GM19324 (cell line): Measurements from ENCODE around the gene GAL3ST3.
"Not testable (repeated sequence)": the region's sequence is repeated elsewhere in the genome, so short reads cannot be mapped to it uniquely, and the experiment has no call there.

Experiments used
- ATAC-seq: cut with Tn5 transposase; IDR thresholded peaks from one replicate; pipeline ENCODE4 v1.9.1; 2021; ENCODE audit warnings: mild to moderate bottlenecking, moderate library complexity; ENCODE audit not compliant: unreplicated experiment, low FRiP score

The GAL3ST3 gene

DNA sequence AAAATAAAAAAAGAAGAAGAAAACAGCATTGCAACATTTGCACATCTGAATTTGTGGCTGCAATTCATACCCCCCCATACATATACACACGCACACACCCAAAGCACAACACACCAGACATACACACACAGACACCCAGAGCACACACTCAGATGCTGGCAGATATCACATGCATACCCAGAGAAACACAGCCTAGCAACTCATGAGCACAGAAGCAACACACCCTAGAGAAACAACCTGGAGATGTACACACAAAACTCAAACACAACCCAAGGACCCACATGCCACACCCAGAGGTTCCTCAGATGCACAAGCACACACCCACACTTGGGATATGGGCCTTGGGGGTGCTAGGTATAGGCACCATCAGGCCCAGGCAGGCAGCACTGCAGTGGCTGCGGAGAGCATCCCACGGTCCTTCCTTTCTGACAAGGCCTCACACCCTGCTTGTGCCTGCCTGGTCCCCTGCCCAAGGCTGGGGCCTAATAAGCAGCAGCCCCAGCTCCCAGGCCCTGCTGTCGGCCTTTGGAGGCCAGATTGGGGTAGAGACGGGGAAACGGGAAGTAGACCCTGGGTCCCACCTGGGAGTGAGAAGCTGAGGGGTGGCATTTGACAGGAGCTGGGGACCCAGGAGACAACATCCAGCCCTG is 34.0 kb downstream of the GAL3ST3 start:
- ATAC-seq, result no peak

DNA sequence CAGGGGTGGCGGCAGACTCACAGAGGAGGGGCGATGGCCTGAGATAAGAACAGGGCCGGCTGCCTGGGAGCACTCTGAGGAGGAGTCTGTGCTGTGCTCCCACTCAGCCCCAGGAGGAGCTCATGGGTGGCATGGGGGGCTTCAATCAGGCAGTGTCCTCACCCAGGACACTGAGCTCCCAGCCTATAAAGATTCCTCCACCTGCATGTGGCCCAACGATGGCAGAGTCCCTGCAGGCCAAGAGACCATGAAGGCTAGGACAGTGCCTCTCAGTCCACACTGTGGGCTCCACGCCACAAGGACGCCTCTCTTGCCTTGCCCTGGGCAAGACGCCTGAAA is 35.2 kb downstream of the GAL3ST3 start:
- no peak for ATAC-seq

GRCh38 chr11:66012946-66013761 is 35.8 kb downstream of the GAL3ST3 start:
- no peak for ATAC-seq

DNA sequence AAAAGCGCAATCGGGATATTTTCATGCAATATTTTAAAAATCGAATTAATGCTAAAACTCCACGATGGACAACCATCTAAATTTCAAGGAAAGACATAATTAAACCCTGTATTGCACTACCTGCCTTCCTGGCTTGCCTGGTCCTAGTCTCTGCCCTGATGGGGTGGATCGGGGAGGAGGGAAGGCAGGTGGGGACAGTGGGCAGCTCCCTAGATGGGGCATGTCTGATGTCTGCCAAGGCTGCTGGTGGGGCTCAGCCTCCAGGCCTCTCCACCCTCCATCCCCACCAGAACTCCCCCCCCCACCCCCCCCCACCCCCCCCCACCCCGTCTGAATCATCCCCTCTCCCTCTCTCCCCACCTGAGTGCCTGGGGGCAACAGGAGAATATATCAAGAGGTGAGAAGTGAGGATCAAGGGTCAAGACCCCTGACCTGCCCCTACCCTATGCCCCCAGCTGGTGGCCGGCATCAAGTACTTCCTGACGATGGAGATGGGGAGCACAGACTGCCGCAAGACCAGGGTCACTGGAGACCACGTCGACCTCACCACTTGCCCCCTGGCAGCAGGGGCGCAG is 36.5 kb downstream of the GAL3ST3 start:
- ATAC-seq, result no peak

- no peak for ATAC-seq
Observed at GRCh38 chr11:66011785-66012303, 37.1 kb downstream of the GAL3ST3 start, which contains the start of gene CST6. TSS of gene CST6 (plus strand) at chr11:66012008. CDS start at chr11:66012045, 37 bp downstream.

GRCh38 chr11:66011239-66011784 is 37.6 kb downstream of the GAL3ST3 start:
- ATAC-seq, result no peak

DNA sequence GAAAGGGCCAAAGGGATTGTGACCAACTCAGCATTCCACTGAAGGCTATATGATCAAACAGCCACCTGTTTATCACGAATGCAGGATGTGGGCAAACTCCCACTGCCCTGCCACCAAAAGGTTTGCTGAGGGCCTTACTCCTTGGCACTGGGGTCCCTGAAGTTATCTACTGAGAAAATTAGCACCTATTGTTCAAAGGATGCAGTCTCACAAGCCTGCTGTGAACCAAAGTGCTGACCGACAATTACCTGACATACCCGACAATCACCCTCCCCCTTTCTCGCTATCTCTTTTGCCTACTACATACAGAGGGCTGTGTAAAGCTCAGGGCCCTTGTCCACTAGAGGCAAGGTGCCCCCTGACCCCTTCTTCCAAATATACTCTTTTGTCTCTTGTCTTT is 38.9 kb downstream of the GAL3ST3 start:
- not testable (repeated sequence) for ATAC-seq

GRCh38 chr11:66008468-66009101 is 40.4 kb downstream of the GAL3ST3 start:
- no peak for ATAC-seq

DNA sequence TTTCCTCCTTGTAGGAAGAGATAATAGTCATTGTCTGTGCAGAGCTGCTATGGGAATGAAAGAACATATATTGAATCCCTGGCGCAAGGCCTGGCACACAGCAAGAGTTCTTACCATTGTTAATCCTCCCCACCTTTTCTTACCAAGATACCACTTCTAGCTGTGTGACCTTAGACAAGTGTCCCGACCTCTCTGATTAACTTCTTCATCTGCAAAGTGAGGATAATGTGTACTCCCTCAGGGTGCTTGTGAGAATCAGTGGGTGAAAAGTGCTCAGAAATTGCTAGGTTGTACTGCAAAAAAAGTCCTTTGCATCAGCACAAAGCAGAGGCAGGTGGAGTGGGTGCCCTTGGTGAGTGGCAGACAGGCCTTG is 40.9 kb downstream of the GAL3ST3 start:
- no peak for ATAC-seq

- no peak for ATAC-seq
Observed at GRCh38 chr11:66007201-66007634, 41.7 kb downstream of the GAL3ST3 start.

DNA sequence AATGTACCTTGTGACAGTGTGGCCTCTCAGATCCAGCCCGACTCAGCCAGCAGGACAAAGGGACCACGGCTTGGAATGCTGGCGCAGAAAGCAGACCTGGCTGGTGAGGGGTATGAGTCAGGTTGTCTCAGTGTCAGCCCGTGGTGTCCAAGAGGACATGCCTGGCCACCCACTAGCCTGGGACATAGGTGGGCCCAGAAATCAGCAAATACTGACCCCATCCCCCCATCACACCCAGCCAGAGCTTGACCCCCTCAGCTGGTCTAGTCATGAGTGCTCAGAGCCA is 42.1 kb downstream of the GAL3ST3 start:
- no peak for ATAC-seq

- no peak for ATAC-seq
Observed at GRCh38 chr11:66006134-66006890, 42.6 kb downstream of the GAL3ST3 start.

DNA sequence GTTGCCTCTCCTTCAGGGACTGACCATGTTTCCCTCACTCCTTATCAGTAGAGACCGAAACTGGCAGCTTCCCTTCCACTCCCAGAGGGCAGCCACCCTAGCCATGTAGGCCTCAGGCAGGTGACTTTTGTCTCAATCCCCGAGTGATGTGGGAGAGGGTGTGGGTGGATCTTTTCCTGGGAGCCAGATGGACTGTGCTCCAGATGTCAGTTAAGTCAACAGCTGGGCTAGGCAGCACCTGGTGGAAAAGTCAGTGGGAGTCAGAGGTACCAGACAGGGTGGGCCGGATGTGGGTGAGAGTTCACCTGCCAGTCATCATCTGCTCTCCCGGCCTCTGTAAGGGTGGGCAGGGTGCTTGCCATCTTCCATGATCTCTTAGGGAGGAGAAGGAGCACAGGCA is 44.8 kb downstream of the GAL3ST3 start:
- no peak for ATAC-seq

- no peak for ATAC-seq
Observed at GRCh38 chr11:66003291-66003690, 45.7 kb downstream of the GAL3ST3 start.

DNA sequence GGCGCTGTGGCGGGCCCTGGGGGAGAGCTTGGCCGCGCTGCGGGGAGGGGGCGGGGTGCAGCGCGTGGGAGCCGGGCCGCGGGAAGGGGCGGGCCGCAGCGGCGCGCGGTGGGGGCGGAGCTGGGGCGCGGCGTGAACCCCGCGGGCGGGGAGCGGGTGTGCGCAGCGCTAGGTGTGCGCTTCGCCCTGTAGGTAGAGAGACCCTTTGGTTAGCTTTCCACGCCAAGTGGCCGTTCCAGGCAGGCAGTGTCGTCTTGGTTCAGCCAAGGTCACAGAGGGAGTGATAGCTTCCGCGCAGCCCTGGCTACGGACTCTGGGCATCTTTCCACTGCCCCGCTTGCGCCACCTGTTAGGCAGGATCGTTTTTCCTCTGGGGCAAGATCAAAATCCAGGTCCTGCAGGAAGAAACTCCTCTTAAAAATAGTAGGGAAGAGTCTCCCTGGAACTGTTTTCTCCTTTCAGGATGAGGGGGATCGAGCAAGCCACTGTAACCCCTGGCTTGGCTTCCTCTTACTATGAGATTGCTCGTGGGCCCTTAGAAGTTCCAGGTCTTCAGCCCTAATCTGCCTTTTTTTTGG is 46.2 kb downstream of the GAL3ST3 start:
- peak; percentile 63 for ATAC-seq

GRCh38 chr11:66001942-66002647 is 46.9 kb downstream of the GAL3ST3 start, which contains the start of the genes BANF1 and EIF1AD:
TSS of gene BANF1 (plus strand) at chr11:66002503. CDS start at chr11:66003251, 748 bp downstream.
TSS of gene EIF1AD (minus strand) at chr11:66002157. CDS start at chr11:66000389, 1,768 bp downstream.
- ATAC-seq, result peak; percentile 74

DNA sequence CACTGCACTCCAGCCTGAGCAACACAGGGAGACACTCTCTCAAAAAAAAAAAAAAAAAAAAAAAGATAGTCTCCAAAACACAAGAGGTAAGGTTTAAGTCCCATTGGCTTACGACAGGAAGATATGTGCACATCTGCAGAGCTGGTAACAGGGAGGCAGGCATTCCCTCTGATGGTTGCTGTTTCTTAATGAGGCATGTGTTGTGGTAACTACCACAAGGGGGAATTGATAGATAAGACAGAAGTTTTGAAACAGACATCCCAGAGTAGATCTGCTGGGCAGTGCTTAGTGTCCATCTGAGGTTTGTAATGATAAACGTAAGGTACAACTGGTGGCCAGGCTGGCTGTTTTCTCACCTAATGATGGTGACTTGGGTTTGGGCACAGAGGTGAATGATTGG is 51.7 kb downstream of the GAL3ST3 start:
- ATAC-seq, result no peak

GRCh38 chr11:65992056-65992455 is 56.9 kb downstream of the GAL3ST3 start:
- no peak for ATAC-seq
